DMS79 treated with DMSO at 0.1 percent for 48 hours (cell line): Measurements from ENCODE around the gene PTPN2.
"Not testable (repeated sequence)": the region's sequence is repeated elsewhere in the genome, so short reads cannot be mapped to it uniquely, and the experiment has no call there.

Source experiments
- DNase-seq: peaks from one replicate; lab custom pipeline; 2025; lab: John Stamatoyannopoulos, UW

PTPN2 gene

DNA sequence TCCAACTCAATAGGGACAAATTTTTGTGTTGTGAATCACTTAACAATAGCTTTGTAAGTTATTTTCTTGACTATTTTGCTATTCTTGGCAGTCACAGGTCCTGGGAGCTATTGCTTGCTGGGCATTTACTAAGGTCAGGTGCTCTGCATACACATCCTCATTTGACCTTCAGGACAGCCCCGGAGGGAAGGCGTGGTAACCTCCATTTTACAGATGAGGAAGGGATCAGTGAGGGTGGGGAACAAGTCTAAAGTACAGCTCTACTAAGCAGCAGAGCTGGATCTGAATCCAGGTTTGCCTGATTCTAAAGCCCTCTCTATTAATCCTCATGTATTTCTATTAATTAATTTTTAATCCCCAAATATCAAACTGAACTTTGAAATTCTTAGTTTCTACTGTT lies 58.8 kb downstream of the PTPN2 start:
- DNase-seq: no peak

GRCh38 chr18:12823892-12824291 lies 60.1 kb downstream of the PTPN2 start:
- no peak for DNase-seq

DNA sequence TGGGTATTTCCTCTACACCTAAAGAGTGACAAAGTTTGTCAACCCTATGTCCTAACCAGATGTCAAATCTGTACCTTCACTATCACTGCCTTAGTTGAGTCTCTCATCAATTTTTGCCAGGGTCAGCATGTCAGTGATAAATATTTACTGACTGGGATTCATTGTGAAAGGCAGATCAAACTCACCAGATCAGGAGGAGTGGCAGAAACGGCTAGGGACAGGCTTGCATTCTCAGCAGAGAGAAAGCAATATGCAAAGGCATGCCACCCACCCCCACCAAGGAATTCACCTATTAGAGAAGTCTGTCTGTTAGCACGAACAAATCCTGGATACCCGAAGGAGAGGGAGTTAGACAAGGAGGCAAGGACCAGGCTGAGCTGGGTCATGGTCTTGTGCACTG lies 62.6 kb downstream of the PTPN2 start:
- no peak for DNase-seq

DNA sequence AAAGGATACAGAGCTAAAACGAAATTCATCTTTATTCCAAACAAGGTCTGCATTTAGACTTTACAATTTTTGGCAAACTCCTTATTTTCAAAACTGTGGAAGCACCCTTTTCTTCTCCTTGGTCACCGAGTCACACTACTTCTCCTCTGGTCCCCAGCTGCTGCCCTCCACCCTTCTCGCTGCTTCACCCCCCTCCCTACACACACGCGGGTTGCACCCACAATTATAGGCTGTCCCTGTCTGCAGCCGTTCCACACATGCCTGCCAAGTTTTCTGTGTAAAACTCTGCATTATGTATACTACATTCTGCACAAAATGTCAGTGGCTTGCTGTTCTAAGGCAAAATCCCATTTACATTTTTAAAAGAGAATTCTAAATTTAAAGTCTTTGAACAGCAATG lies 63.5 kb downstream of the PTPN2 start:
- DNase-seq: no peak

DNA sequence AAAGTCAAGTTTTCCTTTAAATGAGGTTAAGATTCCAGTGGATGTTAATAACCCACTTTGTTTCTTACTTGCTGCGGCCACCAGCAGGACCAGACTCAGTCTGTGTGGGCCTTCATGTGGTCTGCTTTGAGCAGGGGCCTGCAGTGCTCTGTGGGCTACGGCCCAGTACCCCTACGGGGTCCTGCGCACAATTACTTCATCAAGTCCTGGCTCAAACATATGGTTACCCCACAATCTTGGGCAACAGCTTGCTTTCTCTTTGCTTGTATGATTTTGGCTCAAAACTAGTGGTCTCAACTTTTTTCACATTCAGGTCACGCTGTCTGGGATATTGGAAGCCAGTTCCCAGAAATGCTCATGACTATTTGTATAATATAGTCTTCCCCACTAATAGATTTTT lies 64.2 kb downstream of the PTPN2 start:
- DNase-seq: no peak

- DNase-seq: no peak
Measured at GRCh38 chr18:12819322-12819721, 64.7 kb downstream of the PTPN2 start.

- DNase-seq: no peak
Measured at GRCh38 chr18:12818243-12818642, 65.8 kb downstream of the PTPN2 start.

DNA sequence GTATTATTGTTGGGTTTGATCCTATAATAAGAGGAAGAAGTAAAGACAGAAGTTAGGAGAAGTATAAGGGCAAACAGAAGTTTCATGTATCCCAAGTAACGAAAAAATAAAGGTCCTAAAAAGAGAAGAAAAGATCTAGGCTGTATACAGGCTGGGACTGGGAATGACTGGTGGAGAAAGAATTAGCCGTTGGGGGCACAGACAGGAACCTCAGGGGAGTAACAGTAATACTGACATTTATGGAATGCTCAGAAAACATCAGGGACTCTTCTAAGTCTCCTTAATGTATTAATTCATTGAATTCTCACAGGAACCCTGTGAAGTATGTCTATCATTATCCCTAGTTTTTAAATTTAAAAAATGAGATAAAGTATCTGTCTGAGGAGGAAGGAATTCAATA lies 67.6 kb downstream of the PTPN2 start:
- no peak for DNase-seq

- DNase-seq: no peak
Measured at GRCh38 chr18:12811191-12811950, 72.7 kb downstream of the PTPN2 start.

GRCh38 chr18:12803069-12803936 lies 80.7 kb downstream of the PTPN2 start:
- no peak for DNase-seq

DNA sequence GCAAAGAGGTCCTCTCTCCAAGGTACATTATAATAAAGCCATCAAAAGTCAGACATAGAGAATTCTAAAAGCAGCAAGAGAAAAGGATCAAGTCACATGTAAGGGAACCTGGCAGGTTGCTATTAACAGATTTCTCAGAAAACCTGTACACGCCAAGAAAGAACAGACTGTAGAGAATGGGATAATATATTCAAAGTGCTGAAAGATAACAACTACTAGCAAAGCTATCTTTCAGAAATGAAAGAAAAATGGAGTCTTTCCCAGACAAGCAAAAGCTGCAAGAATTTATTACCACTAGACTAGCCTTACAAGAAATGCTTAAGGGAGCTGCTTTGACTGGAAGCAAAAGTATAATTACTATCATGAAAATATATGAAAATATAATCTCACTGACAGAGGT lies 81.5 kb downstream of the PTPN2 start:
- DNase-seq: no peak

GRCh38 chr18:12796448-12796847 lies 87.6 kb downstream of the PTPN2 start:
- no peak for DNase-seq

DNA sequence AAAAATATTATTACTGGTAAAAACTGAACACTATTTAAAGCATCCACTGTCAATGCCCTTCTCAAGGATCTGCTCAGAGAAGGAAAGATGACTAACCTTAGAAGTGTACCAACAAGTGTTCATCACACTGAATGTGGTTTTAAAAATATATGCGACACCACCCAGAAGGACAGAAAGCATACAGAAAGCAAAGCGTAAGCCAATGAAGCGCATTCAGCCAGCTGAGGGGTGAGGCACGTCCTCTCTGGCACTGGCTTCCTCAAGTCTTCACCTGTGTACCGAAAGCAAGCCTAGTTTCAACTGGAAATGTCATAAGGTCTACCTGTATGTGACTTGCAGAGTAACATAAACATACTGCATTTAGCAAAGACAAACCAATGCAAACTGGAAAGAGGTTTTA lies 92.4 kb downstream of the PTPN2 start:
- no peak for DNase-seq

- no peak for DNase-seq
Measured at GRCh38 chr18:12786669-12787068, 97.4 kb downstream of the PTPN2 start.

DNA sequence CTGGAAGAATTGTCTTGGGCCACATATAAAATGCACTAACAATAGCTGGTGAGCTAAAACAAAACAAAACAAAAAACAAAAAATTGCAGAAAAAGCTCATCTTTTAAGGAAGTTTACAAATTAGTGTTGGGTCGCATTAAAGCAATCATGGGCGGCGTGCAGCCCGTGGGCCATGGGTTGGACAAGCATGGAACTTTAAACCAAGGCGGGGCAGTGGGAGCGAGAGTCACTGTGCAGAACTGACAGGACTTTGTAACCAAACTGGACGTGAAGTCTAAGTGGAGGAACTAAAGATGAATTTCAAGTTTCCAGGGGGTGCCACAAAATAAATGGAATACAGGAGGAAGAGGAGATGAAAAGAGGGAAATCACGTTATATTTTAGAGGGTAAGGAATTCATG lies 100.5 kb downstream of the PTPN2 start:
- no peak for DNase-seq

- DNase-seq: no peak
Measured at GRCh38 chr18:12782521-12782920, 101.5 kb downstream of the PTPN2 start.

- DNase-seq: no peak
Measured at GRCh38 chr18:12779456-12779855, 104.6 kb downstream of the PTPN2 start.

DNA sequence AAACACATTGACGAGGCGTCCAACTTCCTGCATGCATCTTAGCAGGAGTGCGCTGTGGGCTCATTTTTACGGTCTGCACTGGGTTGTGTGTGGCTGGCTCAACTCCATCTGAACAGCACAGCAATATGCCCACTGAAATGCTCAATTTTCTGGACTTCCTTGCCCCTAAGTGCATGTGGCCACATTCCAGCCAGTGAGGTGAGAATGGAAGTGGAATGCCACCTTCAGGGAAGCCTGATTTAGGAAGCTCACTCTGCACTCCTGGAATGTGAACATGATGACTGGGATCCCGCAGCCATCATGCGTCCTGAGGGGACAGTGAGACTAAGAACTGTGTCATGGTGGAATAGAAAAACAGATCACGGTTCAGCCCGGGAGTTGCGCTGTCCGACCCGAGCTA lies 105.0 kb downstream of the PTPN2 start:
- DNase-seq: no peak

DNA sequence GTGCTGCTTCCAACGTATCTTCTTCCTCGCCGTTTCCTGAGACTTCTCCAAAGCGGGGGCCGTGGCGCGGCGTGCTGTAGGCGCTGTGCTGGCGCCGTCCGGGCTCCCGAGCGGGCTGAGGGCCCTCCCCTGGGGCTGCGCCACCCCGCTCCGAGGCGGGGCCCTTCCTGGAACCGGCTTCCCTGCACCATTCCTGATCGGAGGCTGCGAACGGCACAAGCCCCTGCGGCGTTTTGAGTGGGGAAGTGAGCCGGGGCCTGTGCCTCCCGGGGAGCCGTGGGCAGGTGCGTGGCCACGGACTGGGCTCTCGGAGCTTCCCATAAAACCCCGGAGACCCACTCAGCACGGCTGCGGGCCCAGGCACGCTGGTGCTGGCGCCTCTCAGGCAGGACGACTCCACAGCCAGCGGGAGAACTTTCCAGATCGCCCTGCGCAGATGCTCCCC lies 106.5 kb downstream of the PTPN2 start:
- no peak for DNase-seq

GRCh38 chr18:12776821-12777471 lies 107.1 kb downstream of the PTPN2 start:
- no peak for DNase-seq

DNA sequence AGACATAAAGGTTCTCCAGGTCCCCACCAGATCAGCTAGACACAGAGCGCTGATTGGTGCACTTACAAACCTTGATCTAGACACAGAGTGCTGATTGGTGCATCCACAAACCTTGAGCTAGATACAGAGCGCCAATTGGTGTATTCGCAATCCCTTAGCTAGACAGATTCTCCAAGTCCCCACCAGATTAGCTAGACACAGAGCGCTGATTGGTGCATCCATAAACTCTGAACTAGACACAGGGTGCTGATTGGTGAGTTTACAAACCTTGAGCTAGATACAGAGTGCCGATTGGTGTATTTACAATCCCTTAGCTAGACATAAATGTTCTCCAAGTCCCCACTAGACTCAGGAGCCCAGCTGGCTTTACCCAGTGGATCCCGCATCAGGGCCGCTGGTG lies 107.6 kb downstream of the PTPN2 start:
- DNase-seq: not testable (repeated sequence)

GRCh38 chr18:12774982-12775381 lies 109.1 kb downstream of the PTPN2 start:
- no peak for DNase-seq

- DNase-seq: no peak
Measured at GRCh38 chr18:12773369-12773768, 110.7 kb downstream of the PTPN2 start.
